ENCODE data around the gene NTM.

The NTM gene

DNA sequence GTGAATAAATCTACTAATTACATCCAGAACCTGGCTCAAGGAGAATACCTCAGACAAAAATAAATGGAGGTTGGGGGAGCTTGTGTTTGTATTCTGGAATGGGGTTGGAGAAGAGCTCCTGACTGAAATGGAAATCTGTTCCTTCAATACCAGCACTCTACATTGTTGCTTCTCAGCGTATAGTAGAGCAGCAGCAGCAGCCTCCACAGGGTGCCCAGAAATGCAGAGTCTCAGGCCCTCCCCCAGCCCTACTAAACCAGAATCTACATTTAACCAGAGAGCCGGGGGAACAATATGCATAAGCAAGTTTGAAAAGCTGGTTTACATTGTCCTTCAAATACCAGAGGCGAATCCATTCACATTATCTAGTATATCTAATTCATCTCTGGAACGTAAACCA, 474.8 kb downstream of the NTM start:
- no peak for DNase-seq

GRCh38 chr11:131849485-131849884, 479.1 kb downstream of the NTM start:
- no peak for DNase-seq

DNA sequence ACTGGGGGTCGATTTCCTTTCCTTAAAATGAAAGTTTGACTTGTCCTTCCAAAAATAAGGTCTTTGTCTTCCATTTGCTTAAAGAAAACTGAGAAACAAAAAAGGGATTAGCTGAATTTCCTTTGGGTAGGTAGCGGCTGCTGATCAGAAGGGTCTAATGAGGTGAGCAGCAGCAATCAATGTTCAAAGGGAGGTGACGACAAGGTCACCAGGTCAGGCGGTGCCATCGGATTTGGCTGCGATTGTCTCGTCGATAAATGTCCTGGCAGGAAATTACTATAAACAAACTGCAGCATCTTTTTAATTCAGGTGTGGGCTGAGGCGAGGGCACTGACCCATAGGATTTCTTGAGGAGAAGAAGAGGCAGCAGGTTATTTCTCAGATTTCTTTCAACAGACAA, 480.1 kb downstream of the NTM start:
- DNase-seq: no peak

GRCh38 chr11:131851964-131852755, 481.7 kb downstream of the NTM start:
- no peak for DNase-seq

DNA sequence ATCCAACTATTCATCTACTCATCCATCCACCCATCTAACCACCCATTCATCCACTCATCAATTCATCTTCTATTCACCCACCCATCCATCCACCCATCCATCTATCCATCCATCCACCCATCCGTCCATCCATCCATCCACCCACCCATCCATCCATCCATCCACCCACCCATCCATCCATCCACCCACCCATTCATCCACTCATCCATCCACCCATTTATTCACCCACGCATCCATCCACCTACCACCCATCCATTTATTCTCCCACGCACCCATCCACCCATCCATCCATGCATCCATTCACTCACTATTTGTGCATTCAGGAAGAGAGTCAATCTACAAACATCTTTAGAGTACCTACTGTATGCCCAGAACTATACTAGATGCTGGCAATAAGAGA, 482.3 kb downstream of the NTM start:
- no peak for DNase-seq

- DNase-seq: no peak
Measured at GRCh38 chr11:131854391-131854790, 484.0 kb downstream of the NTM start.

GRCh38 chr11:131855320-131855719, 484.9 kb downstream of the NTM start:
- DNase-seq: no peak

GRCh38 chr11:131857246-131857645, 486.8 kb downstream of the NTM start:
- no peak for DNase-seq

DNA sequence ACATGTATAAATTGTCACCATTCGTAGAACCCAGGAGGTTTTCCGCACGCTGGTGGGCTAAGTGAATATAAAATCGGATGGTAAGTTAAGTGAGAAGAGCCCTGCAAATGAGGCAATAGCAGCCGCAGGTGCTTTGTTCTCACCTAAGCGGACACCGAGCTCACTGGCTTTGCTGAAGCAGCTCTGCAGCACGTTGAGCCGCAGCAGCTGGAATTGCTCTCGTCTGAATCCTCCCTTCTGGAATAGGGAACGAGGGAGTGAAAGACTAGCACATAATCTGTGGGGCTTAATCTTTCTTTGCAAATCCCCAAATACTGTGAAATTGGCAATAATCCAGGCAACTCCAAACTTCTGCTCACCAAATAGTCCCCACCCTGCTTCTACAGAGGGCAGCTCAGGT, 488.1 kb downstream of the NTM start:
- no peak for DNase-seq

DNA sequence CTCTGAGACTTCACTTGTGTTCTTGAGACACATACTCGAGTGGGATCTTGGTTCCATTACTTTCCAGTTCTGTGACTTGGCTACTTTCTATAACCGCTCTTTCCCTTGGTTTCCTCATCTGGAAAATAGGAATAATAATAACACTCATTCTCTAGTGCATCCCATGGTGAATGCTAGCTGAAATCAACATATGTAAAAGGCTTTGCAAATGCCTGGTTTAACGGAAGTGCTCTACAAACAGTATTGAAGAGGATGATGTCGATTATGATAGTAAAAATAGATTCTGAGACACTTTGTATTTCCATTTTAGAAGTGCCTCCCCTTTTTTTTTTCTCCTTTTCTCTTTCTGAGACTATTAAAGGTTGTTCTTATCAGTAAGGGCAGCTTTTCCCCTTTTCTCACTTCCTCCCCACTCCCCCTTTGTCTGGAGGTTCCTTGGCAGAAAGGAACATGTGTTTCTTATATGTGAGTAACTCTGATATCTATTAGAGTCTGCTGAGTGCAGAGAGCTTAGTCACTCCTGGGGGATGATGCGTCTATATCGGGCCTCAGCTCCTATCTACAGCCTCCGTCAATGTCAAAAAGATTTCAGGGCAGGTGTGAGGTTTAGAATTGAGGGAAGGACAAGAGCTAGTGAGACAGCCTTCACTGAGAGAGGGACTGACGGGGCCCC, 489.3 kb downstream of the NTM start:
- DNase-seq: no peak

- DNase-seq: no peak
Measured at GRCh38 chr11:131864228-131864627, 493.8 kb downstream of the NTM start.

DNA sequence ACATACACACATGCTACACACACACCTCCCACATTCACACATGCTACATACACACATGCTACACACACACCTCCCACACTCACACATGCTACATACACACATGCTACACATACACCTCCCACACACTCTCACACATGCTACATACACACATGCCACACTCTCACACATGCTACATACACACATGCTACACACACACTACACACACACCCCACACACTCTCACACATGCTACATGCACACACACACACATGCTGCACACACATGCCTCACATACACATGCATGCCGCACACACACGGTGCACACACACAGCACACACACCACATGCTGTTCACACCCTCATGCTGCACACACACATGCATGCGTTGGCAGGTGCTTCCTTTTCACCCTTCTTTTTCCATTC, 495.4 kb downstream of the NTM start:
- no peak for DNase-seq

DNA sequence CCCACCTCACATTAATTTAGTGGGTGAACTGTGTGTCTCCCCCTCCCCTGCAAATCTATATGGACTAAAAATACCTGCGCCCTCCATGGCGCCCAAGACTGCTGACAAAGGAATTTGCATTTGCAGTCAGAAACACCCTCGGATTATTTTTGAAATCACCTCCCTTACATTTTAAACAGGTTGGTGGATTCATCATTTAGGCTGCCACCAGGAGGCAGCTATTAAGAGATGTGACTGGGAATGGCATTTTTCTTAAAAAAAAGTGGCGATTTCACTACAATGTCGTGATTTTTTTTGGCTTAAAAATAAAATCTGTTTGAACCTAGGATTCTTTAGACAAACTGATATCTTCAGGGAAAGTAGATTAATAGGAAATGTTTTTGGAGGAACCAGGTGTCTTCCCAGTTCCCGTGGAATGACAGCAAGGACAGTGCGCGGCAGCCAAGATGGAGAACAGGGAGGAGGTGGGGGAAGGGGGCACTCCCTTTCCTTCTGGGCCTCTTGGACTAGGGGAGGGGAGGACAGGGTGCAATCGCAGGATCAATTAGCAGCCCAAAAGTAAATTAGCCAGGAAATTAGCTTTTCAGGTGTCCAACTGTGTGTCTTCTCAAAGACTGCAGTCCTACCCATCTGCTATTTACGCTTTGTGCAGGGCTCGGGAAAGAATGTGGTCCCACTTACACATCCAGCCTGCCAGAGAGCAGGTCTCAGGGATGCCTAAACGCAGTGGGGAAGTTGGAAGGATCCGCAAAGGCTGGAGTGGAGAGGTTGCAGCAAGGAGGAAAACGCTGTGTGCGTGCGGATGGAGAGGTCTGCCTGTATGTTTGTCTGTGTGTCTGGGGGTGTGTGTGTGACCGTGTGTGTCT, 496.4 kb downstream of the NTM start:
- no peak for DNase-seq

GRCh38 chr11:131867457-131868257, 497.2 kb downstream of the NTM start:
- peak; percentile 21 to 72 for DNase-seq

- peak in 1 of 2 donors; percentile 3 for DNase-seq
Measured at GRCh38 chr11:131868629-131869507, 498.5 kb downstream of the NTM start.

- DNase-seq: no peak
Measured at GRCh38 chr11:131870305-131870704, 499.9 kb downstream of the NTM start.

DNA sequence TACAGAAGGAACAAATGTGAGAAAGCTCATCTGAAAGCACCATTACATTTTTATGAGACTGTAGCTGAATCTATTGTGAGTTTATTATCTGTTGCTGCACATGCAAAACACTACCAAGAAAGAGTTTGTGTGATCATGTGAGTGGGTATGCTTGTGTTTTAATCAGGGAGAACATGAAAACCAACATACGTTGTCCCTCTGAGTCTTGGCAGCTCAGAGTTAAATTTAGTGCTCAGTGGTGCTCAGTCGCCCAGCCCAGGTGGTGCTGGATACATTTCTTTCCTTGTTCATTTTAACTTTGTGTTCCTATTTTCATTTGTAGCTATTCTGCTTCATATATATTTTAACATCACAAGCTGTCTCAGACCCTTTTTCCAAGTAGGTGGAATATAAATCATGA, 500.6 kb downstream of the NTM start:
- no peak for DNase-seq

GRCh38 chr11:131874070-131874469, 503.7 kb downstream of the NTM start:
- DNase-seq: no peak

DNA sequence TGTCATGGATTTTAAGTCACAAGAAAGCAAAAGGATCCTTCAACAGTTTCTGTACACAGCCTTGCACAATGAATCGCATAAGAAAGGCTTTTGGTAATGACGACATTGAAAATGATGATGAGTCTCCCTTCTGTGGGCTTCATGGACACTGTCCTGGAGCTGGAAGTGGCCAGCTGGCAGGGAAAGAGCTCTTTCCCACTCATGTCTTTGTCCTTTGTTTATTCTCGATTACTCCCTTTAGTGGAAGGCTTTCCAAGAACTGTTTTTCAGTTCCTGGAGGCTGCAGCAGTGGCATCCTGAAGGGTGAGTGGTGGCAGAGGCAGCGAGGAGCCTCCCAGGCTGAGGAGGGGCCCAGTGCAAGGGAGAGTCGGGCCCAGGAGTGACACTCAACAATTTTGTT, 505.2 kb downstream of the NTM start:
- no peak for DNase-seq

GRCh38 chr11:131877246-131877942, 507.0 kb downstream of the NTM start:
- DNase-seq: no peak

- DNase-seq: no peak
Measured at GRCh38 chr11:131880316-131880715, 509.9 kb downstream of the NTM start.

Data from inflammatory macrophage treated with lipopolysaccharide for 1 hour (primary cell).